Liver (tissue), 9 donors: ENCODE measurements around the gene PRELID2. TPM values are rescaled to one million over a fixed set of nuclear protein-coding genes. Genes with fewer than 3 reads are reported as not detected.

ENCODE experiments used
- DNase-seq: peaks from one replicate; pipeline ENCODE4 v3.0.0-alpha.2; 2017; ENCODE audit warnings: low spot score
- H3K27ac ChIP-seq, 2 donors: one replicate each; pipeline ENCODE4 v1.7.0; 2013; ENCODE audit warnings: inconsistent platforms in 2 of 2, low read length in 2 of 2, control low read depth in 1 of 2, low read depth in 1 of 2, mild to moderate bottlenecking in 1 of 2
- H3K27me3 ChIP-seq, 4 donors: one replicate each; pipeline versions ENCODE4 v1.6.1 to v1.7.0; 2013; ENCODE audit warnings: low read length in 3 of 4, inconsistent platforms in 1 of 4, mild to moderate bottlenecking in 1 of 4, moderate library complexity in 1 of 4; ENCODE audit not compliant: control insufficient read depth in 4 of 4, insufficient read depth in 4 of 4
- H3K36me3 ChIP-seq, 4 donors: one replicate each; pipeline versions ENCODE4 v1.6.1 to v1.7.0; 2013; ENCODE audit warnings: low read length in 3 of 4, mild to moderate bottlenecking in 3 of 4, low read depth in 1 of 4, moderate library complexity in 1 of 4; ENCODE audit not compliant: control insufficient read depth in 4 of 4, insufficient read depth in 3 of 4
- H3K4me1 ChIP-seq, 4 donors: one replicate each; pipeline versions ENCODE4 v1.6.1 to v1.7.0; 2013; ENCODE audit warnings: low read length in 3 of 4, mild to moderate bottlenecking in 3 of 4, moderate library complexity in 1 of 4; ENCODE audit not compliant: control insufficient read depth in 4 of 4, insufficient read depth in 4 of 4
- H3K4me3 ChIP-seq, 3 donors: one replicate each; pipeline versions ENCODE4 v1.6.1 to v1.7.0; 2013; ENCODE audit warnings: low read length in 3 of 3, control low read depth in 1 of 3, low read depth in 1 of 3, mild to moderate bottlenecking in 1 of 3
- H3K9ac ChIP-seq, 2 donors: one replicate each; pipeline ENCODE4 v1.7.0; 2013; ENCODE audit warnings: low read length in 2 of 2, mild to moderate bottlenecking in 2 of 2, moderate library complexity in 2 of 2, control low read depth in 1 of 2, low read depth in 1 of 2
- H3K9me3 ChIP-seq, 4 donors: one replicate each; pipeline versions ENCODE4 v1.6.1 to v1.7.0; 2013; ENCODE audit warnings: low read length in 3 of 4; ENCODE audit not compliant: control insufficient read depth in 4 of 4
- CTCF ChIP-seq: fragments of 150-350 bp; IDR thresholded peaks from 2 replicates; pipeline ENCODE4 v1.5.1; 2017; ENCODE audit warnings: improper control_type of control experiment, low read depth, low read length; ENCODE audit not compliant: missing input control
- EGR1 ChIP-seq, 2 donors: IDR thresholded peaks; 2 replicates each; pipeline ENCODE4 v1.6.1; 2016 to 2018; ENCODE audit warnings: antibody characterized with exemption in 2 of 2, low read depth in 2 of 2
- FOXA1 ChIP-seq: IDR thresholded peaks from 2 replicates; pipeline ENCODE4 v1.6.1; 2016; ENCODE audit warnings: antibody characterized with exemption
- GABPA ChIP-seq, 2 donors: IDR thresholded peaks in 1 of 2; conservative IDR thresholded peaks in 1 of 2; 2 replicates each; pipeline ENCODE4 v1.6.1; 2016; ENCODE audit warnings: antibody characterized with exemption in 2 of 2, mild to moderate bottlenecking in 1 of 2, moderate library complexity in 1 of 2
- HNF4A ChIP-seq, 2 donors: conservative IDR thresholded peaks; 2 replicates each; pipeline ENCODE4 v1.6.1; 2016; ENCODE audit warnings: antibody characterized with exemption in 2 of 2, mild to moderate bottlenecking in 2 of 2
- HNF4G ChIP-seq: IDR thresholded peaks from 2 replicates; pipeline ENCODE4 v1.6.1; 2016; ENCODE audit warnings: antibody characterized with exemption
- JUND ChIP-seq, 2 donors: IDR thresholded peaks; 2 replicates each; pipeline ENCODE4 v1.6.1; 2016; ENCODE audit warnings: antibody characterized with exemption in 2 of 2
- MAX ChIP-seq: IDR thresholded peaks from 2 replicates; pipeline ENCODE4 v1.6.1; 2016; ENCODE audit warnings: antibody characterized with exemption
- NR2F2 ChIP-seq: IDR thresholded peaks from 2 replicates; pipeline ENCODE4 v1.6.1; 2016; ENCODE audit warnings: antibody characterized with exemption
- RAD21 ChIP-seq, 2 donors: IDR thresholded peaks; 2 replicates each; pipeline ENCODE4 v1.6.1; 2016; ENCODE audit warnings: antibody characterized with exemption in 2 of 2, mild to moderate bottlenecking in 2 of 2
- RXRA ChIP-seq, 2 donors: IDR thresholded peaks; 2 replicates each; pipeline ENCODE4 v1.6.1; 2017 to 2018; ENCODE audit warnings: antibody characterized with exemption in 2 of 2, mild to moderate bottlenecking in 1 of 2
- SP1 ChIP-seq: IDR thresholded peaks from 2 replicates; pipeline ENCODE4 v1.6.1; 2018; ENCODE audit warnings: antibody characterized with exemption, mild to moderate bottlenecking
- YY1 ChIP-seq: IDR thresholded peaks from 2 replicates; pipeline ENCODE4 v1.6.1; 2016; ENCODE audit warnings: antibody characterized with exemption, mild to moderate bottlenecking
- ZBTB33 ChIP-seq: IDR thresholded peaks from 2 replicates; pipeline ENCODE4 v1.6.1; 2016; ENCODE audit warnings: antibody characterized with exemption
- WGBS: extraction: QIAGEN DNeasy Blood & Tissue Kit; methylation state at CpG from one replicate; pipeline ENCODE4 v1.1.7; 2013; 5-methylcytosine and 5-hydroxymethylcytosine counted together
- polyA plus RNA-seq, 2 donors: library from polyadenylated mRNA; stranded (reverse) in 1 of 2; unstranded in 1 of 2; fragments of 200-250 nt in 1 of 2; fragments of >200 nt in 1 of 2; fragmentation: Nextera tagmentation in 1 of 2; extraction: Ambion mirVana in 1 of 2; gene quantifications; one replicate each; pipeline versions ENCODE4 v1.2.1 to v1.2.3, GENCODE V29; 2013 to 2015
- total RNA-seq, 2 donors: library from RNA; depleted of rRNA; stranded (reverse); fragments of >200 nt; gene quantifications; one replicate each; pipeline ENCODE4 v1.2.3, GENCODE V29; 2014
- TF ChIP-seq, protein P1 (sequence below): IDR thresholded peaks from 2 replicates; pipeline ENCODE4 v1.6.1; 2016; ENCODE audit warnings: antibody characterized with exemption
- TF ChIP-seq, protein P2 (sequence below): IDR thresholded peaks from 2 replicates; pipeline ENCODE4 v1.6.1; 2016; ENCODE audit warnings: antibody characterized with exemption, mild to moderate bottlenecking
- donor health status: healthy.
- donor health status: healthy.
- donor health status: healthy.
- donor health status: healthy.
- donor health status: healthy.

Gene PRELID2
- total and polyA plus RNA-seq, 4 donors = 1.1 to 24.9 (median 4.5) TPM

DNA sequence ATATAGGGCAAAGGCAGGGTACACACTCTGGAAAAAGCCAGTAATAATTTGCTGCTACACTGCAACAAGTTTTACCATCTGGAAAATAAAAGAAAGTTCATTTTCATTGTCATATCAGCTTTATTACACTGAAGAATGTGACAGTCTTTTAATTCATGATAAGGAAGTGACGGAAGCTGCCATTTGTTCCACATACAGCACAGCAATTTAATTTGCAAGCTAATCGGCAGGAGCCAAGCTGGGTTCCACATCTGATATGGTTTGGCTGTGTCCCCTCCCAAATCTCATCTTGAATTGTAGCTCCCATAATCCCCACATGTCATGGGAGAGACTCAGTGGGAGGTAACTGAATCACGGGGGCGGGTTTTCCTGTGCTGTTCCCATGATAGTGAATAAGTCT is 16.5 kb downstream of the PRELID2 start:
- H3K27me3 ChIP-seq = no peaks in the 10 kb centered on the region
- H3K36me3 ChIP-seq = no peaks in the 10 kb centered on the region
- H3K9me3 ChIP-seq = no peaks in the 10 kb centered on the region
- H3K9ac ChIP-seq = no peak overlapping the region
- no peaks in the 10 kb centered on the region for H3K4me1 ChIP-seq
- no peak for DNase-seq
- WGBS = 88% methylated on average over 4 of the region's 4 CpGs
- TF ChIP-seq EGR1 (IDR thresholded peaks at IDR 0.05; ENCODE audit: low read depth in 2 of 2) (no peak), ZBTB33 (no peak), CTCF (no peak), HNF4A (conservative IDR thresholded peaks at IDR 0.05) (no peak), NR2F2 (no peak)
- H3K27ac ChIP-seq = no peak overlapping the region
- no peak overlapping the region for H3K4me3 ChIP-seq

DNA sequence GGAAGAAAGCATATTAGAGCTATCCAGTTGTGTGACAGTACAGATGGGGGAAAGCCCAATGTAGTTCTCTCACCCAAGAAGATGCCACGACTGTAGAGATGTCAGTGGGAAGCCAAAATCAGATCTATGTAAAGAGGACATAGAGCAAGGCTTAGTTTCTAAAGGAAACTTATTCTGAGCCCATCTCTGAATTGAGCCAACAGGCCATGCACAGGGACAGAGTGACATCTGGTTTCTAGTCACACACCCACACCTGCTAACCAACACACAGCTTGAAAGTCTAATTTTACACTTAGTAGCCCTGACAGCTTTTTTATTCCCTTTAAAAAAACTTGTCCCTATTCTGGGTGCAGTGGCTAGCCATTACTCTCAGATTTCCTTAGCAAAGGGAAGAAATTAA is 22.3 kb downstream of the PRELID2 start:
- Histone ChIP-seq H3K4me3 (no peak overlapping the region), H3K36me3 (peaks cover 0 to 1% (median 0%) of the 10 kb centered on the region in 4 donors)
- WGBS = 84% methylated on average over 1 of the region's 1 CpG

More for the DNA sequence above, 22.3 kb downstream of the PRELID2 start:
- Histone ChIP-seq H3K4me1 (no peaks in the 10 kb centered on the region), H3K9me3 (no peaks in the 10 kb centered on the region), H3K9ac (no peak overlapping the region), H3K27ac (no peak overlapping the region), H3K27me3 (no peaks in the 10 kb centered on the region)
- no peak for TF ChIP-seq ZBTB33
- no peak for TF ChIP-seq EGR1 (IDR thresholded peaks at IDR 0.05; ENCODE audit: low read depth in 2 of 2)
- TF ChIP-seq, protein P1, sequence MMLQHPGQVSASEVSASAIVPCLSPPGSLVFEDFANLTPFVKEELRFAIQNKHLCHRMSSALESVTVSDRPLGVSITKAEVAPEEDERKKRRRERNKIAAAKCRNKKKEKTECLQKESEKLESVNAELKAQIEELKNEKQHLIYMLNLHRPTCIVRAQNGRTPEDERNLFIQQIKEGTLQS = no peak
- TF ChIP-seq, protein P2, sequence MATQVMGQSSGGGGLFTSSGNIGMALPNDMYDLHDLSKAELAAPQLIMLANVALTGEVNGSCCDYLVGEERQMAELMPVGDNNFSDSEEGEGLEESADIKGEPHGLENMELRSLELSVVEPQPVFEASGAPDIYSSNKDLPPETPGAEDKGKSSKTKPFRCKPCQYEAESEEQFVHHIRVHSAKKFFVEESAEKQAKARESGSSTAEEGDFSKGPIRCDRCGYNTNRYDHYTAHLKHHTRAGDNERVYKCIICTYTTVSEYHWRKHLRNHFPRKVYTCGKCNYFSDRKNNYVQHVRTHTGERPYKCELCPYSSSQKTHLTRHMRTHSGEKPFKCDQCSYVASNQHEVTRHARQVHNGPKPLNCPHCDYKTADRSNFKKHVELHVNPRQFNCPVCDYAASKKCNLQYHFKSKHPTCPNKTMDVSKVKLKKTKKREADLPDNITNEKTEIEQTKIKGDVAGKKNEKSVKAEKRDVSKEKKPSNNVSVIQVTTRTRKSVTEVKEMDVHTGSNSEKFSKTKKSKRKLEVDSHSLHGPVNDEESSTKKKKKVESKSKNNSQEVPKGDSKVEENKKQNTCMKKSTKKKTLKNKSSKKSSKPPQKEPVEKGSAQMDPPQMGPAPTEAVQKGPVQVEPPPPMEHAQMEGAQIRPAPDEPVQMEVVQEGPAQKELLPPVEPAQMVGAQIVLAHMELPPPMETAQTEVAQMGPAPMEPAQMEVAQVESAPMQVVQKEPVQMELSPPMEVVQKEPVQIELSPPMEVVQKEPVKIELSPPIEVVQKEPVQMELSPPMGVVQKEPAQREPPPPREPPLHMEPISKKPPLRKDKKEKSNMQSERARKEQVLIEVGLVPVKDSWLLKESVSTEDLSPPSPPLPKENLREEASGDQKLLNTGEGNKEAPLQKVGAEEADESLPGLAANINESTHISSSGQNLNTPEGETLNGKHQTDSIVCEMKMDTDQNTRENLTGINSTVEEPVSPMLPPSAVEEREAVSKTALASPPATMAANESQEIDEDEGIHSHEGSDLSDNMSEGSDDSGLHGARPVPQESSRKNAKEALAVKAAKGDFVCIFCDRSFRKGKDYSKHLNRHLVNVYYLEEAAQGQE = no peak
- no peak for TF ChIP-seq CTCF
- TF ChIP-seq MAX = no peak
- TF ChIP-seq FOXA1 = no peak
- TF ChIP-seq RAD21 (IDR thresholded peaks at IDR 0.05) = no peak
- TF ChIP-seq JUND (IDR thresholded peaks at IDR 0.05) = no peak
- no peak for TF ChIP-seq HNF4G
- TF ChIP-seq RXRA (IDR thresholded peaks at IDR 0.05) = no peak
- TF ChIP-seq YY1 = no peak
- no peak for TF ChIP-seq HNF4A (conservative IDR thresholded peaks at IDR 0.05)
- no peak for TF ChIP-seq NR2F2
- no peak for TF ChIP-seq GABPA (IDR thresholded peaks at IDR 0.05 in 1 of 2, conservative IDR thresholded peaks at IDR 0.05 in 1 of 2)
- TF ChIP-seq SP1 = no peak
- no peak for DNase-seq
